HEK293 (cell line): Measurements from ENCODE around the gene BST1.

ENCODE experiments used
- CTCF ChIP-seq: fragments of 450-650 bp; formaldehyde crosslinking; IDR thresholded peaks from 2 replicates; pipeline ENCODE4 v1.5.1; 2016; ENCODE audit warnings: missing biosample characterization, missing genetic modification characterization
- RBAK ChIP-seq: fragments of 450-650 bp; formaldehyde crosslinking; IDR thresholded peaks from 2 replicates; pipeline ENCODE4 v1.5.1; 2016; ENCODE audit warnings: missing biosample characterization, missing genetic modification characterization
- REST ChIP-seq: fragments of 450-650 bp; formaldehyde crosslinking; IDR thresholded peaks from 2 replicates; pipeline ENCODE4 v1.5.1; 2016; ENCODE audit warnings: missing biosample characterization, missing genetic modification characterization
- TCF7L2 ChIP-seq: IDR thresholded peaks from 2 replicates; pipeline ENCODE4 v1.6.1; 2011; ENCODE audit warnings: low read depth, mild to moderate bottlenecking, inconsistent platforms, low read length, moderate library complexity, borderline replicate concordance
- ZNF23 ChIP-seq: fragments of 450-650 bp; formaldehyde crosslinking; IDR thresholded peaks from 2 replicates; pipeline ENCODE4 v1.5.1; 2016; ENCODE audit warnings: missing biosample characterization, missing genetic modification characterization, borderline replicate concordance
- ZNF549 ChIP-seq: fragments of 450-650 bp; IDR thresholded peaks from 2 replicates; pipeline ENCODE4 v1.5.1; 2018; ENCODE audit warnings: missing biosample characterization, missing genetic modification characterization, mild to moderate bottlenecking, inconsistent platforms, moderate library complexity

GRCh38 chr4:15668566-15669435 is 34.1 kb upstream of the BST1 start:
- TF ChIP-seq CTCF (tag by site-specific recombination): no peak
- TF ChIP-seq TCF7L2: no peak
- TF ChIP-seq ZNF549: no peak
- no peak for TF ChIP-seq RBAK (tag by site-specific recombination)
- TF ChIP-seq REST (tag by site-specific recombination): no peak
- no peak for TF ChIP-seq ZNF23 (tag by site-specific recombination)
